ENCODE data around the gene SH3D21.

Gene SH3D21

DNA sequence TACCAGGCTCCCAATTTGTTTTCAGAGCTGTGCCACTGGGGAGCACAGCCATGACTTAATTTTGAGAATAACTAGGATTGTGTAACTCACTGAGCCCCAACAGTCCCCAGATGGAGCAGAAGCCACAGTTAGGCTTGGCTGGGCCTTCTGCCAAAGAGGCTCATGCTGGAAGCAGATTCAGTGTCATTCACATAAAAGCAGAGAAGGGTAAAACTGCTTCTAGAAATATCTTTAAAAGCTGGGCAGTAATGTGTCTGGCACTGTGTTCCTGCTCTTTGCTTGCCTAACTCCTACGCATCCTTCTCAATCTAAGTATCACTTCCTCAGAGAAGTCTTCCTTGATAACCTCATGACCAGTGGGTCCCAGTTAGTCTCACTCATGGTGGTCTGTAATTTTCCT is 59.2 kb downstream of the SH3D21 start:
- DNase-seq: no peak

DNA sequence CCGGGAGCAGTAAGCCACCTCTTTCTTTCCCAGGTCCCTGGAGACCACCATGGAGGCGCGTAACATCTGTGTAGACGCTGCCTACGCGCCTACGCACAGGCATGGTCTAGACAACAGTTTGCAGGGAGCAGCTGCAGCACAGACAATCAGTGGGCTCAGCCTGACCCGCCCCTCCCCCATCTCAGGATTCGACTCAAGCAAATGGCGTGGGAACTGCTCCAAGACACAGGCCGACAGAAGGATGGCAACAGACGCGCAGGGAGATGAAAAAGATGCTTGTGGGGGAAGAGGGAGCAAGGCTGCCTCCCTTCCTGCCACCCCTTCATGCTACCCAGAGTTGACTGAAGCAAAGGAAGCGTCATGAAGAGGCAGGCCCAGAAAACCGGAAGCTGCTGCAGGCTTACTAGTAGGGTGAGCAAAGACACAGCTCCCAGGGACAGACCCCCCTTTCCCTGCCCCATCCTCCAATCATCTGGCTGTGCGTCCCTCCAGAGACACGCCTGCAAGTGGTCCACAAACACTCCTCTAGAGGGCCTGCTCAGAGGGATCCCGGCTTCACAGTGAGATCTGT is 60.0 kb downstream of the SH3D21 start:
- peak; percentile 51 for DNase-seq

DNA sequence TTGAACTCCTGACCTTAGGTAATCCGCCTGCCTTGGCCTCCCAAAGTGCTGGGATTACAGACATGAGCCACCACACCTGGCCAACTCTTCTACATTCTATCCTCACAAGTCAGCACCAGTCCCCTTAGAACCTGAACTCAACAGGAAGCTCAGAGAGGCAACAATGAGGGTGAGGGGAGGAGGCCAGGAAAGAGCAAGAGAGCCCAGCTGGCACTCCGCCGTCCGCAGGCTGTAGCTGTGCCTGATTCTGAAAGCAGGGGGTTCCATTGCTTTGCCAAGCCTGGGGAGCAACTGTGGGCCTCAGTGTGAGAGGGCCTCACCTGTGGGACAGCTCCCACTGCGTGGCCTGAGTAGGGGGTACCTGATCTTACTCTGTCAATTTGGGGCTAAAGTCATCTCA is 60.9 kb downstream of the SH3D21 start:
- DNase-seq: peak; percentile 30

DNA sequence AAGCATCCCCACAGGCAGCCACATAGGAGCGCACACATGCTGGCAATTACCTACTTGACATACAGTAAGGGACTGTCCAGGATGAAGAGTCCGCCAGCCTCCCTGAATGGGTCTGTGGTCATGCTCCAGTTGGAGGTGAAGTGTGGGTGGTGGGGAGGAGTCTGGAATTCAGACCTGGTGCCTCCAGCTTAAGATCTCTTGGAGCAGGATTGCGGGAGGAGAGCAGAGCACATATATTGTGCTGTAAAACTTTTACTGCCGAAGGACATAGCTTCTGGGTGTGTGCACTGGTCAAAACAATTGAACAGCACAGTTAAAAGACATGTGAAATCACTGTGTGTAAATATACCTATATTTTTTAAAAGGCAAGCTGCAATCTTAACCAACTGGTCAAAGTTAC is 61.6 kb downstream of the SH3D21 start:
- no peak for DNase-seq

DNA sequence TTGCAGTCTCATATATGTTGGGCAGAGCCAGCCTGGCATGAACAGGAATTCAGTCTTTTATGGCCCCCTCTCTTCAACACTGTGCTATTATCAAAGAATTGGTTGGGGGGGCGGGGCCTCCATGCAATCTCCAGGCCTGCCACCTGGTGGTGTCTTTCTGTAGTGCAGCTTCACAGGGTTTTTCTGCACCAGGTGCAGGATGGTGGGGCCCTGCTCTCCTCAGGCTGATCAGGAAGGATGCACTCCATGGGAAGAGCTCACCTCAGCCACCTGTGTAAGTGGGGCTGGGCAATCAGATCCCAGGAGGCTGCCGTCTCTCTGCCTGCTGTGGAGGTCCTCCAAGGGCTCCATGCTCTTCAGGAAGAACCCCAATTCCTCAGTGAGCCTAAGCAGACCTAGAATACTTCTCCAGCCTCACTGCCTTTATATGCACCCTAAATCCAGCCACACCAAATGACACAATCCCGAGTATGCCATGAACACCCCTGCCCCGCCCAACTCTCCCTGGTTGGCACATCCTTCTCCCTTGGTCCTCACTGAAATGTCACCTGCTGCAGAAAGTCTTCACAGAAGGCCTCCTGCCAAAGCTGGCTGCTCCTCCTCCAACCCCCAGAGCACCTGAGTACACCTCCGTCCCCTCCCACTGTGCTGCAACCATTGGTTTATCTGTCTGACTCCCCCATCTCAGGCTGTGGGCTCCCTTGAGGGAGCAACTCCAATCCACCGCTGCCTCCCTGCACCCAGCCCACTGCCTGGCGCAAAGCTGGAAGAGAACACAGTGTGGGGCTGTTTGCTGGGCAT is 63.1 kb downstream of the SH3D21 start:
- peak; percentile 86 for DNase-seq

Data from activated CD4-positive, alpha-beta T cell treated with anti-CD3 and anti-CD28 coated beads, Interleukin-2, amount 50 U/mL, for 1 hour (primary cell).